Stimulated activated CD4-positive, alpha-beta T cell treated with anti-CD3 and anti-CD28 coated beads, TNF-alpha, amount 100 ng/mL, for 1 hour (primary cell): ENCODE results near the gene TXNRD2.
"Not testable (repeated sequence)": the region's sequence is repeated elsewhere in the genome, so short reads cannot be mapped to it uniquely, and the experiment has no call there.

Source experiments
- DNase-seq, 3 donors: peaks; one replicate each; pipeline ENCODE4 v3.0.0-alpha.2; 2020; ENCODE audit warnings: low read depth in 3 of 3, low spot score in 1 of 3

The TXNRD2 gene

DNA sequence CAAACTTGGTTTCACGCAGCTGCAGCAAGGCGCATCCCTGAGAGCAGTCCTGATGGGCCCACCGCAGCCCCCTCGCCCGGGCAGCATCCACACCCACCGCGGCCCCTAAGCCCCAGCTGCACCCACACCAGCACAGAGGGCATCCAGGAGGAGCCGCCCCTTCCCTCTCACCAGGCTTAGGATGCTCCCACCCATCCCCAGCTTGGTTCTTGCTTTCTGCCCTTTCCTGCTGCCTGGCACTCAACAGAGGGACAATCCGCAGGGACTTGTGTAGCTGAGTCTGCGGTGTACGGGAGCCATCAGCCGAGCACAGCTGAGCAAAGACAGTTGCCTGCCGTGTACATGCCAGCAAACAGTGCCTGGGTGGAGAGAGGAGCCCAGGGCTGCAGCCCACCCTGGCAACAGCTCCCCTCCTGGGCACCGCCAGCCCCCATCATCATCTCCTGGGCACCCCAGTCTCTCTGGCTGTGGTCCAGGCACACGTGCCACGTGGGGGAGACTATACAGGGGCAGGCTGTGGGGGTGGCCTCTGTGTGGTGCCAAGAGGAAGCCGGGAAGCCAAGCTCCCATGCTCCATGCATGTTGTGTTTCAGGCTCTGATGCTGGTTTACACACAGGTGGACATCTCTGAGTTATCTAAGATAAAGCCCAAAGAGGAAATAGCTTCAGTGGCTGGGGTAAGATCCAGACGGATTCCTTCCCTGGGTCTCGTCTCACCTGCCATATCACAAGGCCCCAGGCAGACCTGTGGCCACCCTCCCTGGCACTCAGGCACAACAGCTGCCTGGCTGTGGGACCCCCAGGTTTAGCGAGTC lies 50.9 kb downstream of the TXNRD2 start:
- no peak for DNase-seq

GRCh38 chr22:19889951-19890350 lies 51.7 kb downstream of the TXNRD2 start:
- no peak for DNase-seq

- no peak for DNase-seq
These were observed 53.4 kb downstream of the TXNRD2 start for GRCh38 chr22:19888131-19888746.

- DNase-seq: no peak
These were observed 54.2 kb downstream of the TXNRD2 start for GRCh38 chr22:19887256-19887985.

DNA sequence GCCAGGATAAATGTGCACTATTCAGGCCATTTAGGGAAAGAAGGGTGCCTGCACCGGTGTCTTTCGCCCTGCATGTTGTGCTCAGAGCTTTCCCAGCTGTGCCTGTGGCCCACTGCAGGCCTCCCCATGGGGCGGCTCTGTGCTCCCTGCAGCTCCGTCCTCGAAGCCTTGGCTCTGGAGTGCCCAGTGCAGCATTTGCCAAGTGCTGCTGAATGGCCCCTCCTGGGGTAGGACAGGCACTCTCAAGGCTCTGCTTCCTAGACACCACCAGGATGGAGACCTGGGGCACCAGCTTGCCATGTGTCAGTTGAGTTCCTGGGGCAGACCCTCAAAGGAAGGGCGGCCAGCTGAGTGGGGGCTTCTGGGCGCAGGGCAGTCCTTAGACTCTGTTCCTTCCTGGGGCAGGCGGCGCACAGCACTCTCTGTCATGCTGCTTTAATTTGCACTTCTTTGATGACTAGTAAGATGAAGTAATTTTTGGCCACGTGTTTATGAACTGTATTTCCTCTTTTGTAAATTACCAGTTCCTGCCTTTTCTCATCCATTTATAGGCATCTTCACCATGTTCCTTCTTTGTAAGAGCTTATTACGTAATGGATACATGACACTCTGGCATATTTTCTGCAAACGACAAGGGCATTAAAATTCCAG lies 54.9 kb downstream of the TXNRD2 start:
- no peak for DNase-seq

GRCh38 chr22:19885841-19886592 lies 55.6 kb downstream of the TXNRD2 start:
- DNase-seq: no peak

- no peak for DNase-seq
These were observed 56.5 kb downstream of the TXNRD2 start for GRCh38 chr22:19884954-19885751.

GRCh38 chr22:19884161-19884953 lies 57.3 kb downstream of the TXNRD2 start:
- no peak for DNase-seq

- not testable (repeated sequence) for DNase-seq
These were observed 58.2 kb downstream of the TXNRD2 start for GRCh38 chr22:19883446-19883845.

DNA sequence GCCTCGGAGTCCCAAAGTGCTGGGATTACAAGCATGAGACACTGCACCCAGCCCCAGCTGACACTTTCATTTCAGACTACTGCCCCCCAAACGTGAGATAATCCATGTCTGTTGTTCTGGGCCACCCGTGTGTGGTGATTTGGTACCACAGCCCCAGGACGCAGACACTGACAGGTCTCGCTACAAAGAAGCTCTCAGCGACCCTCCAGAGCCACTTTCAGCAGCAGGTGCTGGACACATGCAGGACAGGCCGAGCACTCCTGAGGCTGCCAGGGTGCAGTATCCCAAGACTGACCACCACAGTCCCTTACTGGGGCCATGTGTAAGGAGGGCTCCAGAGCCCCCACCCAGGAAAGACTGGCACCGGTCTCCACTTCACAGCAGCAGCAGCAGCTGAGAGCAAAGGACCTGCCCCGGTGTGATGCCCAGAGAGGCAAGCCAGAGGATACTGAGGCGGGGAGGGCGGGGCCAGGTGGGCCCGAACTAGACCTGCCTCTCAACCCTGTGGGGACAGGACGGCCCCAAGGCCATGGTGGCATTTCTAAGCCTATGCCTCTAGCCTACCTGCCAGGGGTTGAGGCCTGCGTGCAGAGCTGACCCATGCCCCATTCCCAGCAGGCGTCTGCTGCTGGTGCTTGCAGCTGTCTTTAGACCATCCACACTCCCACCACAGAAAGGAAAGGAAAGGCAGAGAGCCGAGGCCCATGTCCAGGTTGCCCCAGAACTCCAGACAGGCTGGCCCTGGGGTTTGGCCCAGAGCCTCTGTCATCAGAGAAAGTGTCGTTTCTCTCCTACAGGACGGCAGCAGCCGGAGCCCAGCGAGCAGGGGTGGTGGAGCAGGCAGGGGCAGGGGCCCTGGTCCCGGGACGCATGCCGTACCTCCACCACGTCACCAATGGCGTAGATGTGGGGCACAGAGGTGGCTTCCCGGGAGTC lies 58.9 kb downstream of the TXNRD2 start:
- no peak for DNase-seq

GRCh38 chr22:19880786-19881569 lies 60.6 kb downstream of the TXNRD2 start:
- no peak for DNase-seq

DNA sequence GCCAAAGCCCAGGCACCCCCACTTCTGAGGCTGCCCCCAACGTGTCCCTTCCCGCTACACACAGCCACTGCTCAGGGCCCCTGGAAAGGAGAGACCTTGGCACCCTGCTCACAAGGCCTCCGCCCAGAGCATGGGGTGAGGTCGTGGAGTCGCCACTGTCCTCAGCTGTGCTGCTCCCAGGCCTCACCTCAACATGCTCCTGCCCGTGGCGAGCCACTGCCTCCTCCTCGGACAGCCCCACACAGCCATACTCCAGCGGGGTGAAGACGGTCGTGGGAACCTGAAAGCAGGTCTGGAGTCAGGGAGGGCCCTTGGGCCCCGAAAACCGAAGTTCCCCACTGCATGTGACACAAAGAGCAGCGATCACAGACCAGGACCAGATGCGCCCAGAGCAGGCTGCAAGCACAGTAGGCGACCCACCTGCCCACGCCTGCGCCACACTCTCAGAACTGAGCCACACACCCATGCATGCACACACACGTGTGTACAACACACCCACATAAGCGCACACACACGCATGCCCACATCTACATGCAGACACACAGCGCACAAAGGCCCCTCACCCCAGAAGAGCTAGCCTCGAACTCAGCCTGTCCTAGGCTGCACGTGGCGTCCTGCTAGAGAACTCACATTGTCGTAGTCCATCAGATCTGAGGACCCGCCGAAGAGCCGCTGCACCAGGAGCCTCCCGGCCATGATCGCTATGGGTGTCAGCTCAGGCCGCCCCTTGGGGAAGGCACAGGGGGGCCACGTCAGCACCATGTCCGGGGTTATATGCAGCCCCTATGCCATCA lies 61.4 kb downstream of the TXNRD2 start:
- DNase-seq: no peak

- no peak for DNase-seq
These were observed 62.0 kb downstream of the TXNRD2 start for GRCh38 chr22:19879643-19879991.

- no peak for DNase-seq
These were observed 62.4 kb downstream of the TXNRD2 start for GRCh38 chr22:19879246-19879570.

DNA sequence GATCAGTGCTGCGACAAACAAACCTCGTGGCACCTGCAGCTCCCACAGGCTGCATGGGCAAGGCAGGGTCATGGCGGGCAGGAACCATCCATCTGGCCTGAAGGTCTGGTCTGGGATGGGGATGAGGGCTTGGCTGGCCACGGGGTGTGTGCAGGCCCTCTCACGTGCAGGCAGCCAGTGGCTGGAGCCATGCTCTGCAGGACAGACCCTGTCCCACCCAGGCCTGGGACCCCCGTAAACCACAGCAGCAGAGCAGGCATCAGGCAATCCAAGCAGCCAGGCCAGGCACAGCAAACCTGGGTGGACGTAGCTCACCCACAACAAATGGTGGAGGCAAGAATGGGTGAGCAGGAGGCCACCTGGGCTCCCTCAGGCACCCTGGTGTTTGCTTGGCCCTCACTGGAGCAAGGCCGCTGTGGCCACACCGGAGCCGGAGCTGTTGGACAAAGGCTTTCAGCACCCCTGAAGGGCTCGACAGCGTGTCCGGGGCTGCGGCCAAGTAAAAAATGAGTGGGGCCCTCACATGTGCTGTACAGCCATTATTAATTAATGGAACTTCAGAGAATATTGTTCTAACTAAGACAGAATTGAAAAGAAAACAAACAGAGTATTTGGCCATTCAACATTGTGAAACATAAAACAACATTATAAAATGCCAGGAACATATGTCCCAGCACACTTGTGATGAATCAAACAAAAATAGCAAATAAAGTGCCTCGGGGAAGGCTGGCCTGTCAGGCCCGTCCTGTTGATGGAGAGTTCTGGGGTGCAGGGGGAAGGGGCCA lies 63.0 kb downstream of the TXNRD2 start:
- no peak for DNase-seq
